Loucy (cell line): ENCODE data around the gene KLHL25.

ENCODE experiments used
- H2AFZ ChIP-seq: fragments of 200-600 bp; sonication (generic); 2 replicates; pipeline ENCODE4 v1.6.0; 2016; ENCODE audit warnings: antibody characterized with exemption, mild to moderate bottlenecking, low read length, moderate library complexity
- H3F3A ChIP-seq: fragments of 200-600 bp; 2 replicates; pipeline ENCODE4 v1.6.0; 2016; ENCODE audit warnings: antibody characterized with exemption, low read depth, mild to moderate bottlenecking
- H3K27me3 ChIP-seq: fragments of 200-600 bp; sonication (generic); 2 replicates; pipeline ENCODE4 v1.6.1; 2014; ENCODE audit warnings: low read length, mild to moderate bottlenecking; ENCODE audit not compliant: insufficient read depth, poor library complexity, severe bottlenecking
- H3K36me3 ChIP-seq: fragments of 200-600 bp; sonication (generic); 2 replicates; pipeline ENCODE4 v1.6.1; 2016; ENCODE audit warnings: low read length; ENCODE audit not compliant: insufficient read depth
- H3K4me1 ChIP-seq: fragments of 200-600 bp; sonication (generic); 2 replicates; pipeline ENCODE4 v1.5.1; 2014; ENCODE audit warnings: low read length, mild to moderate bottlenecking; ENCODE audit not compliant: insufficient read depth, poor library complexity, severe bottlenecking
- H3K4me2 ChIP-seq: fragments of 200-600 bp; sonication (generic); 2 replicates; pipeline ENCODE4 v1.6.0; 2014; ENCODE audit warnings: antibody characterized with exemption, low read length, low read depth, mild to moderate bottlenecking; ENCODE audit not compliant: poor library complexity, severe bottlenecking
- H3K4me3 ChIP-seq: fragments of 200-600 bp; sonication (generic); 2 replicates; pipeline ENCODE4 v1.5.1; 2014; ENCODE audit warnings: low read length, mild to moderate bottlenecking, mixed read lengths; ENCODE audit not compliant: poor library complexity, severe bottlenecking
- H3K79me2 ChIP-seq: fragments of 200-600 bp; sonication (generic); 2 replicates; pipeline ENCODE4 v1.6.1; 2014; ENCODE audit warnings: low read length; ENCODE audit not compliant: insufficient read depth
- H3K9ac ChIP-seq: fragments of 200-600 bp; sonication (generic); 2 replicates; pipeline ENCODE4 v1.6.0; 2014; ENCODE audit warnings: mild to moderate bottlenecking, low read depth, low read length, moderate library complexity; ENCODE audit not compliant: poor library complexity, severe bottlenecking
- H3K9me2 ChIP-seq: fragments of 200-600 bp; sonication (generic); replicated peaks from 2 replicates; pipeline ENCODE4 v1.6.1; 2016; ENCODE audit warnings: low read depth, low read length, mixed read lengths
- H3K9me3 ChIP-seq: fragments of 200-600 bp; sonication (generic); 2 replicates; pipeline ENCODE4 v1.6.1; 2014; ENCODE audit warnings: mild to moderate bottlenecking, antibody characterized with exemption, low read length, low read depth; ENCODE audit not compliant: insufficient read depth
- H4K20me1 ChIP-seq: fragments of 200-600 bp; sonication (generic); 2 replicates; pipeline ENCODE4 v1.6.0; 2014; ENCODE audit warnings: antibody characterized with exemption, low read length, mild to moderate bottlenecking; ENCODE audit not compliant: insufficient read depth, poor library complexity, severe bottlenecking
- CTCF ChIP-seq: fragments of 200-600 bp; sonication (generic); conservative IDR thresholded peaks from 2 replicates; pipeline ENCODE4 v1.5.1; 2014; ENCODE audit warnings: mild to moderate bottlenecking, antibody characterized with exemption, low read length
- EZH2phosphoT487 ChIP-seq: fragments of 200-600 bp; IDR thresholded peaks from 2 replicates; pipeline ENCODE4 v1.6.1; 2018; ENCODE audit warnings: antibody characterized with exemption, mild to moderate bottlenecking, moderate library complexity, borderline replicate concordance

The KLHL25 gene

GRCh38 chr15:85773970-85774369, 20.8 kb downstream of the KLHL25 start:
- H3K36me3 ChIP-seq, result no peaks in the 10 kb centered on the region

GRCh38 chr15:85773249-85773648, 21.5 kb downstream of the KLHL25 start:
- Histone ChIP-seq H3K4me3 (no peak overlapping the region), H2AFZ (no peak overlapping the region), H3K36me3 (no peaks in the 10 kb centered on the region), H4K20me1 (no peaks in the 10 kb centered on the region), H3K9ac (no peak overlapping the region), H3F3A (no peaks in the 10 kb centered on the region), H3K4me2 (no peak overlapping the region), H3K9me2 (no peaks in the 10 kb centered on the region), H3K4me1 (no peaks in the 10 kb centered on the region), H3K79me2 (peaks cover 2% of the 10 kb centered on the region; the same call in 1 of the 2 replicates), H3K9me3 (no peaks in the 10 kb centered on the region), H3K27me3 (no peaks in the 10 kb centered on the region)
- no peak for TF ChIP-seq CTCF
- no peak for TF ChIP-seq EZH2phosphoT487

More at GRCh38 chr15:85773970-85774369, 20.8 kb downstream of the KLHL25 start:
- no peak overlapping the region for H3K9ac ChIP-seq
- no peak for TF ChIP-seq EZH2phosphoT487
- TF ChIP-seq CTCF, result no peak
- H3K79me2 ChIP-seq, result peaks cover 3% of the 10 kb centered on the region; the same call in 1 of the 2 replicates
- no peaks in the 10 kb centered on the region for H3K9me3 ChIP-seq
- H3K4me2 ChIP-seq, result no peak overlapping the region
- no peaks in the 10 kb centered on the region for H3F3A ChIP-seq
- no peaks in the 10 kb centered on the region for H4K20me1 ChIP-seq
- no peaks in the 10 kb centered on the region for H3K4me1 ChIP-seq
- no peak overlapping the region for H2AFZ ChIP-seq
- H3K4me3 ChIP-seq, result no peak overlapping the region
- H3K9me2 ChIP-seq, result no peaks in the 10 kb centered on the region
- H3K27me3 ChIP-seq, result no peaks in the 10 kb centered on the region

- no peak overlapping the region for H3K9ac ChIP-seq
- peaks cover 2% of the 10 kb centered on the region; the same call in 1 of the 2 replicates for H3K79me2 ChIP-seq
- no peaks in the 10 kb centered on the region for H4K20me1 ChIP-seq
Measured at GRCh38 chr15:85772668-85773067, 22.1 kb downstream of the KLHL25 start.

More at GRCh38 chr15:85772668-85773067, 22.1 kb downstream of the KLHL25 start:
- H3K9me3 ChIP-seq, result no peaks in the 10 kb centered on the region
- no peaks in the 10 kb centered on the region for H3F3A ChIP-seq
- H3K4me3 ChIP-seq, result no peak overlapping the region
- H3K4me1 ChIP-seq, result no peaks in the 10 kb centered on the region
- no peak overlapping the region for H2AFZ ChIP-seq
- no peak for TF ChIP-seq EZH2phosphoT487
- TF ChIP-seq CTCF, result no peak
- no peaks in the 10 kb centered on the region for H3K9me2 ChIP-seq
- no peak overlapping the region for H3K4me2 ChIP-seq
- H3K27me3 ChIP-seq, result no peaks in the 10 kb centered on the region
- no peaks in the 10 kb centered on the region; the same call in 1 of the 2 replicates for H3K36me3 ChIP-seq
